Omental fat pad (tissue), 4 donors: ENCODE measurements around the gene ZCCHC17. TPM values are rescaled to one million over a fixed set of nuclear protein-coding genes. Genes with fewer than 3 reads are reported as not detected.

Experiments
- ATAC-seq: fragments of 150-250 bp; one replicate; pipeline ENCODE4 v1.9.1; 2016; ENCODE audit warnings: mild to moderate bottlenecking, moderate library complexity; ENCODE audit not compliant: low FRiP score
- DNase-seq: peaks from one replicate; pipeline ENCODE4 v3.0.0-alpha.2; 2019; ENCODE audit warnings: low spot score
- CTCF ChIP-seq, 3 donors: fragments of 450-650 bp; IDR thresholded peaks; one replicate each; pipeline ENCODE4 v1.5.1; 2016 to 2017; ENCODE audit warnings: antibody characterized with exemption in 3 of 3, mild to moderate bottlenecking in 3 of 3, moderate library complexity in 2 of 3
- total RNA-seq, 4 donors: library from RNA; depleted of rRNA; stranded (reverse); fragments of >200 nt; gene quantifications; one replicate each; pipeline ENCODE4 v1.1.0, GENCODE V29; 2016

ZCCHC17 gene
- total RNA-seq, 4 donors from 2014 or later: 18.3 to 22.5 (median 18.8) TPM

DNA sequence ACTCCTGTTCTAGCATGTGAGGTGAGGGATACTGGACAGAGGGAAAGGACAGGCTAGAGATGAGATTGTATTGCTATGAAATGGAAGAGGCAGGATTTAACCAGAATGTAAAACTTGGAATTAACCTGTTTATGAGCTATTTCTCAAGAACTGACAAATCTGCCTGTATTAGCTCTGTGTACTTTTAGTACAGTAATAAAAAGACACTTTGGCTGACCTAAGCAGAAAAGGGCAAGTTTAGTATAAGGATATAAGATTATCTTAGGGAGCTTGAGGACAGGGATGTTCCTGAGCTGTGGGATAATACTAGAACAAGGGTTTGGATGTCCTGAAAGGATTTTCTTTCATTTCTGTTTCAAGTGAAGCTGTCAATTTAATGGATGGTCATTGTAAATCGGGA lies 11.2 kb downstream of the ZCCHC17 start:
- ATAC-seq: no peak
- TF ChIP-seq CTCF (IDR thresholded peaks at IDR 0.05): no peak
- no peak for DNase-seq

GRCh38 chr1:31310198-31310597 lies 13.4 kb downstream of the ZCCHC17 start:
- DNase-seq (no peak), ATAC-seq (no peak)
- no peak for TF ChIP-seq CTCF (IDR thresholded peaks at IDR 0.05)

- DNase-seq (no peak), ATAC-seq (no peak)
- no peak for TF ChIP-seq CTCF (IDR thresholded peaks at IDR 0.05)
Observed at GRCh38 chr1:31315902-31316301, 19.1 kb downstream of the ZCCHC17 start.

GRCh38 chr1:31318146-31318545 lies 21.3 kb downstream of the ZCCHC17 start:
- TF ChIP-seq CTCF (IDR thresholded peaks at IDR 0.05): no peak
- ATAC-seq: no peak
- no peak for DNase-seq

DNA sequence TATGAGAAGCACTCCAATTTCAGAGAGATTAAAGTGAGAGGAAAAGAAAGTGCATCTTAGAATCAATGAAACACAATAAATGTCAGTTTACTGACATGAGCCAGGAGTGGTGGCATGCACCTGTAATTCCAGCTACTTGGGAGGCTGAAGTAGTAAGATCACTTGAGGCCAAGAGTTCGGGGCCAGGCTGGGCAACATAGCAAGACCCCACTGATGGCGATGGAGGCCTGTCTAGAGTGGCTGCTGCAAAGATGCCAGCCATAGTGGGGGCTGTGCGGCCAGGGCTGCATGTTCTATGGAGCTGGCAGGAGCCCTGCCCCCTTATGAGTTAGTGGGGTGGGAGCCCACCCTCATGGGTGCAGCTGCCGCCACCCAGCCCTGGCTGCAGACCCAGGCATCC lies 27.3 kb downstream of the ZCCHC17 start:
- TF ChIP-seq CTCF (IDR thresholded peaks at IDR 0.05): no peak
- DNase-seq (no peak), ATAC-seq (no peak)

GRCh38 chr1:31324992-31325391 lies 28.2 kb downstream of the ZCCHC17 start:
- ATAC-seq: no peak
- TF ChIP-seq CTCF (IDR thresholded peaks at IDR 0.05): no peak
- no peak for DNase-seq

DNA sequence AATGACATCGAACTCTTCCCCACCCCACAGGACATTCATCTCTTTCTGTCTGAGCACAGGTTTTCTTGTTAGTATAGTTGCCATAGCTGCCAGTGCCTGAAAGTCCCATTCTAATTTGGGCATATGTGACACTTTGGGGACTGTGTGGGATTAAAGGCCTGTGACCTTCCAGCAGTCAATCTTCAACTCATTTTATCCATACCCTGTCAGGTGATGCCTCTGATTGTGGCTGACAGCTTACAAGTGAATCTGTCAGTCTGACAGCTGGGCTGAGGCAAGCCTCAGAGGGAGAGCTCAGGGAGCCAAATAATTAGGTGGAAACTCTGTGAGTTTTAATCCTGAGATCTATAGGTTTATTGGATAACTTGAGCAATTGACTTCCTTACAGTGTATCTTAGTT lies 29.6 kb downstream of the ZCCHC17 start:
- DNase-seq (no peak), ATAC-seq (no peak)
- TF ChIP-seq CTCF (IDR thresholded peaks at IDR 0.05): no peak
